CD4-positive, alpha-beta T cell (primary cell): ENCODE data around the gene PCDHGB5. TPM values are rescaled to one million over a fixed set of nuclear protein-coding genes. Genes with fewer than 3 reads are reported as not detected.
"Not testable (repeated sequence)": the region's sequence is repeated elsewhere in the genome, so short reads cannot be mapped to it uniquely, and the experiment has no call there.

ENCODE experiments used
- ATAC-seq: fragments of 200-7000 bp; cut with Tn5 transposase; one replicate; pipeline ENCODE4 v1.10.0; 2022; ENCODE audit warnings: mild to moderate bottlenecking; ENCODE audit not compliant: poor library complexity
- CTCF ChIA-PET: fragments of 350-600 bp; sonication (Branson Sonifier 250); formaldehyde crosslinking; loops from one replicate; lab custom pipeline; 2021; ENCODE audit warnings: antibody characterized with exemption, inconsistent platforms; lab: Charles Lee
- POLR2A ChIA-PET: fragments of 350-600 bp; sonication (Branson Sonifier 250); formaldehyde crosslinking; loops from one replicate; lab custom pipeline; 2021; ENCODE audit warnings: antibody characterized with exemption, inconsistent platforms; lab: Charles Lee
- DNase-seq, 14 experiments: peaks; one replicate each; pipeline ENCODE4 v3.0.0-alpha.2; 2013 to 2020; ENCODE audit warnings: mixed read lengths in 2 of 14
- H3K27ac ChIP-seq, 2 donors: one replicate each; pipeline versions ENCODE4 v1.5.1 to v1.7.0; 2013; ENCODE audit warnings: low read length in 2 of 2, low read depth in 1 of 2, mild to moderate bottlenecking in 1 of 2
- H3K27me3 ChIP-seq, 2 experiments: 1 replicate in 1 of 2; 2 replicates in 1 of 2; pipeline versions ENCODE4 v1.6.1 to v1.7.0; 2013; ENCODE audit warnings: low read length in 2 of 2, control low read depth in 1 of 2, mild to moderate bottlenecking in 1 of 2, moderate library complexity in 1 of 2; ENCODE audit not compliant: insufficient read depth in 2 of 2, control insufficient read depth in 1 of 2
- H3K36me3 ChIP-seq: one replicate; pipeline ENCODE4 v1.6.1; 2013; ENCODE audit warnings: low read length, control low read depth; ENCODE audit not compliant: insufficient read depth
- H3K4me1 ChIP-seq: one replicate; pipeline ENCODE4 v1.6.1; 2013; ENCODE audit warnings: low read length, control low read depth; ENCODE audit not compliant: insufficient read depth
- H3K4me3 ChIP-seq: one replicate; pipeline ENCODE4 v1.5.1; 2013; ENCODE audit warnings: mild to moderate bottlenecking, low read length, moderate library complexity
- H3K9me3 ChIP-seq, 2 experiments: 1 replicate in 1 of 2; 2 replicates in 1 of 2; pipeline versions ENCODE4 v1.6.1 to v1.7.0; 2013; ENCODE audit warnings: low read length in 2 of 2, mild to moderate bottlenecking in 2 of 2, control low read depth in 1 of 2, moderate library complexity in 1 of 2; ENCODE audit not compliant: control insufficient read depth in 1 of 2, insufficient read depth in 1 of 2
- H3K27ac Mint-ChIP-seq: one replicate; pipeline ENCODE4 v1.8.0; 2020; ENCODE audit warnings: mixed read lengths
- H3K27me3 Mint-ChIP-seq: one replicate; pipeline ENCODE4 v1.8.0; 2021; ENCODE audit warnings: mixed read lengths
- H3K36me3 Mint-ChIP-seq: one replicate; pipeline ENCODE4 v1.8.0; 2021; ENCODE audit warnings: low read depth, mixed read lengths
- H3K4me1 Mint-ChIP-seq: one replicate; pipeline ENCODE4 v1.8.0; 2021; ENCODE audit warnings: low read depth, mixed read lengths
- H3K4me3 Mint-ChIP-seq: one replicate; pipeline ENCODE4 v1.8.0; 2020; ENCODE audit warnings: mild to moderate bottlenecking, mixed read lengths
- H3K9me3 Mint-ChIP-seq: one replicate; pipeline ENCODE4 v1.8.0; 2020; ENCODE audit warnings: mixed read lengths
- intact Hi-C, 2 experiments: fragments of 100-400 bp; cut with DNase I in 1 of 2; cut with micrococcal nuclease in 1 of 2; formaldehyde crosslinking; loops; one replicate each; pipeline versions ENCODE4 v1.15.1 to v1.9.0; 2023 to 2025; cut with DNase I, micrococcal nuclease
- total RNA-seq, 174 experiments: library from RNA in 2 of 174; stranded (reverse) in 2 of 174; gene quantifications; one replicate each; pipeline ENCODE4 v1.2.3 and lab custom pipeline; 2021 to 2026
- TF ChIP-seq, protein P1 (sequence below): fragments of 200-600 bp; IDR thresholded peaks from one replicate; pipeline ENCODE4 v1.8.0; 2022; ENCODE audit warnings: antibody characterized with exemption, mild to moderate bottlenecking

PCDHGB5 gene
- total RNA-seq, 2 experiments from 2014 or later = 0.14 to 0.20 TPM

DNA sequence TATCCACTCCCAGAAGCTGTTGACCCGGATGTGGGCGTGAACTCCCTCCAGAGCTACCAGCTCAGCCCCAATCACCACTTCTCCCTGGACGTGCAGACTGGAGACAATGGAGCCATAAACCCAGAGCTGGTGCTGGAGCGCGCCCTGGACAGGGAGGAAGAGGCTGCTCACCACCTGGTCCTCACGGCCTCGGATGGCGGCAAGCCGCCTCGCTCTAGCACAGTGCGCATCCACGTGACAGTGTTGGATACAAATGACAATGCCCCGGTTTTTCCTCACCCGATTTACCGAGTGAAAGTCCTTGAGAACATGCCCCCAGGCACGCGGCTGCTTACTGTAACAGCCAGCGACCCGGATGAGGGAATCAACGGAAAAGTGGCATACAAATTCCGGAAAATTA lies 4.5 kb upstream of the PCDHGB5 start:
- H3K4me3 Mint-ChIP-seq = no peak overlapping the region
- H3K4me1 Mint-ChIP-seq = no peaks in the 10 kb centered on the region
- H3K4me3 ChIP-seq = no peak overlapping the region
- TF ChIP-seq, protein P1, sequence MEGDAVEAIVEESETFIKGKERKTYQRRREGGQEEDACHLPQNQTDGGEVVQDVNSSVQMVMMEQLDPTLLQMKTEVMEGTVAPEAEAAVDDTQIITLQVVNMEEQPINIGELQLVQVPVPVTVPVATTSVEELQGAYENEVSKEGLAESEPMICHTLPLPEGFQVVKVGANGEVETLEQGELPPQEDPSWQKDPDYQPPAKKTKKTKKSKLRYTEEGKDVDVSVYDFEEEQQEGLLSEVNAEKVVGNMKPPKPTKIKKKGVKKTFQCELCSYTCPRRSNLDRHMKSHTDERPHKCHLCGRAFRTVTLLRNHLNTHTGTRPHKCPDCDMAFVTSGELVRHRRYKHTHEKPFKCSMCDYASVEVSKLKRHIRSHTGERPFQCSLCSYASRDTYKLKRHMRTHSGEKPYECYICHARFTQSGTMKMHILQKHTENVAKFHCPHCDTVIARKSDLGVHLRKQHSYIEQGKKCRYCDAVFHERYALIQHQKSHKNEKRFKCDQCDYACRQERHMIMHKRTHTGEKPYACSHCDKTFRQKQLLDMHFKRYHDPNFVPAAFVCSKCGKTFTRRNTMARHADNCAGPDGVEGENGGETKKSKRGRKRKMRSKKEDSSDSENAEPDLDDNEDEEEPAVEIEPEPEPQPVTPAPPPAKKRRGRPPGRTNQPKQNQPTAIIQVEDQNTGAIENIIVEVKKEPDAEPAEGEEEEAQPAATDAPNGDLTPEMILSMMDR = no peak
- ChIA-PET CTCF (no interaction called here), POLR2A (no interaction called here)
- H3K36me3 Mint-ChIP-seq = peaks cover 20% of the 10 kb centered on the region
- H3K27me3 Mint-ChIP-seq = peaks cover 86% of the 10 kb centered on the region
- no peak overlapping the region for H3K27ac ChIP-seq
- H3K4me1 ChIP-seq = no peaks in the 10 kb centered on the region
- peaks cover 47 to 54% of the 10 kb centered on the region in 2 experiments for H3K9me3 ChIP-seq
- peaks cover 19% of the 10 kb centered on the region for H3K9me3 Mint-ChIP-seq
- no peaks in the 10 kb centered on the region for H3K36me3 ChIP-seq
- no peak overlapping the region for H3K27ac Mint-ChIP-seq
- DNase-seq (no peak), ATAC-seq (no peak)
- H3K27me3 ChIP-seq = peaks cover 53 to 87% of the 10 kb centered on the region in 2 experiments
- intact Hi-C loops = no loop called here

DNA sequence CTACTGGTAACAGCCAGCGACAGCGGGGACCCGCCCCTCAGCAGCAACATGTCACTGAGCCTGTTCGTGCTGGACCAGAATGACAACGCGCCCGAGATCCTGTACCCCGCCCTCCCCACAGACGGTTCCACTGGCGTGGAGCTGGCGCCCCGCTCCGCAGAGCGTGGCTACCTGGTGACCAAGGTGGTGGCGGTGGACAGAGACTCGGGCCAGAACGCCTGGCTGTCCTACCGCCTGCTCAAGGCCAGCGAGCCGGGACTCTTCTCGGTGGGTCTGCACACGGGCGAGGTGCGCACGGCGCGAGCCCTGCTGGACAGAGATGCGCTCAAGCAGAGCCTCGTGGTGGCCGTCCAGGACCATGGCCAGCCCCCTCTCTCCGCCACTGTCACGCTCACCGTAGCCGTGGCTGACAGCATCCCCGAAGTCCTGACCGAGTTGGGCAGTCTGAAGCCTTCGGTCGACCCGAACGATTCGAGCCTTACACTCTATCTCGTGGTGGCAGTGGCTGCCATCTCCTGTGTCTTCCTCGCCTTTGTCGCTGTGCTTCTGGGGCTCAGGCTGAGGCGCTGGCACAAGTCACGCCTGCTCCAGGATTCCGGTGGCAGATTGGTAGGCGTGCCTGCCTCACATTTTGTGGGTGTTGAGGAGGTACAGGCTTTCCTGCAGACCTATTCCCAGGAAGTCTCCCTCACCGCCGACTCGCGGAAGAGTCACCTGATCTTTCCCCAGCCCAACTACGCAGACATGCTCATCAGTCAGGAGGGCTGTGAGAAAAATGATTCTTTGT lies 3.2 kb upstream of the PCDHGB5 start:
- CTCF ChIA-PET = interaction anchor here (1.0 to 1.3 kb wide), 2 partner anchors 13 to 163 kb away, joined by 3 read pairs; partner anchors contain the start of gene PCDHGB6
- H3K4me3 Mint-ChIP-seq, H3K4me3 ChIP-seq, ATAC-seq, intact Hi-C loops, H3K4me1 ChIP-seq, POLR2A ChIA-PET, H3K36me3 ChIP-seq, H3K27ac Mint-ChIP-seq, H3K27ac ChIP-seq, H3K4me1 Mint-ChIP-seq, DNase-seq: not testable (repeated sequence)
- H3K9me3 Mint-ChIP-seq = peaks cover 15% of the 10 kb centered on the region
- peaks cover 30% of the 10 kb centered on the region for H3K36me3 Mint-ChIP-seq
- H3K27me3 Mint-ChIP-seq = peaks cover 88% of the 10 kb centered on the region
- Histone ChIP-seq H3K9me3 (peaks cover 49 to 55% of the 10 kb centered on the region in 2 experiments), H3K27me3 (peaks cover 49 to 85% of the 10 kb centered on the region in 2 experiments)

DNA sequence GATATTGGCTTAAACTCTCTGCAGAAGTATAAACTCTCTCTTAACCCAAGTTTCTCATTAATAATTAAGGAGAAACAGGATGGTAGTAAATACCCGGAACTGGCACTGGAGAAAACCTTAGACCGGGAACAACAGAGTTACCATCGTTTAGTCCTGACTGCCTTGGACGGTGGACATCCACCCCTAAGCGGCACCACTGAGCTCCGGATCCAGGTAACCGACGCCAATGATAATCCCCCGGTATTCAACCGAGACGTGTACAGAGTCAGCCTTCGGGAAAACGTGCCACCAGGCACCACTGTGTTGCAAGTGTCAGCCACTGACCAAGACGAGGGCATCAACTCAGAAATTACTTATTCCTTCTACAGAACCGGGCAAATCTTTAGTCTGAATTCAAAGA lies 861 bp downstream of the PCDHGB5 start:
- intact Hi-C loops = no loop called here
- Histone ChIP-seq H3K4me3 (no peak overlapping the region), H3K27me3 (peaks cover 55 to 80% of the 10 kb centered on the region in 2 experiments), H3K4me1 (no peaks in the 10 kb centered on the region), H3K27ac (no peak overlapping the region), H3K36me3 (no peaks in the 10 kb centered on the region), H3K9me3 (peaks cover 32 to 56% of the 10 kb centered on the region in 2 experiments)
- H3K9me3 Mint-ChIP-seq = peaks cover 7% of the 10 kb centered on the region
- H3K27ac Mint-ChIP-seq = no peak overlapping the region
- H3K4me3 Mint-ChIP-seq = no peak overlapping the region
- TF ChIP-seq, protein P1 = no peak
- POLR2A ChIA-PET = no interaction called here
- peaks cover 26% of the 10 kb centered on the region for H3K36me3 Mint-ChIP-seq
- peaks cover 3% of the 10 kb centered on the region for H3K4me1 Mint-ChIP-seq
- DNase-seq = no peak
- H3K27me3 Mint-ChIP-seq = peaks cover 80% of the 10 kb centered on the region
- no peak for ATAC-seq
- CTCF ChIA-PET = interaction anchor here (1.9 to 3.0 kb wide), 2 partner anchors 114 to 159 kb away, joined by 10 to 11 read pairs; no protein-coding TSS in a partner anchor
